Cerebellar cortex (tissue), 1 donor: Measurements from ENCODE around the gene ADGRF1.
"Not testable (repeated sequence)": the region's sequence is repeated elsewhere in the genome, so short reads cannot be mapped to it uniquely, and the experiment has no call there.

Source experiments
- DNase-seq: peaks from one replicate; pipeline ENCODE4 v3.0.0-alpha.2; 2015; ENCODE audit warnings: low spot score

Gene ADGRF1

GRCh38 chr6:47061309-47062300 lies 19.5 kb upstream of the ADGRF1 start:
- DNase-seq, result no peak

GRCh38 chr6:47059216-47059885 lies 17.2 kb upstream of the ADGRF1 start:
- DNase-seq, result no peak

GRCh38 chr6:47057830-47058540 lies 15.9 kb upstream of the ADGRF1 start:
- no peak for DNase-seq

- no peak for DNase-seq
Observed at GRCh38 chr6:47056832-47057231, 14.7 kb upstream of the ADGRF1 start.

GRCh38 chr6:47054302-47054701 lies 12.2 kb upstream of the ADGRF1 start:
- DNase-seq, result not testable (repeated sequence)

- DNase-seq, result no peak
Observed at GRCh38 chr6:47048638-47049037, 6.5 kb upstream of the ADGRF1 start.

- peak; percentile 83 for DNase-seq
Observed at GRCh38 chr6:47047479-47048407, 5.6 kb upstream of the ADGRF1 start.

GRCh38 chr6:47047097-47047478 lies 5.0 kb upstream of the ADGRF1 start:
- no peak for DNase-seq

GRCh38 chr6:47044397-47044796 lies 2.3 kb upstream of the ADGRF1 start:
- no peak for DNase-seq

GRCh38 chr6:47043286-47043685 lies 1.2 kb upstream of the ADGRF1 start:
- no peak for DNase-seq

GRCh38 chr6:47041741-47042140 lies 391 bp downstream of the ADGRF1 start:
- DNase-seq, result peak; percentile 67

- DNase-seq, result peak; percentile 85
Observed at GRCh38 chr6:47034926-47035325, 7.2 kb downstream of the ADGRF1 start.

GRCh38 chr6:47034421-47034820 lies 7.7 kb downstream of the ADGRF1 start:
- peak; percentile 89 for DNase-seq

- no peak for DNase-seq
Observed at GRCh38 chr6:47032974-47033765, 9.0 kb downstream of the ADGRF1 start.

- no peak for DNase-seq
Observed at GRCh38 chr6:47031656-47032055, 10.5 kb downstream of the ADGRF1 start.

GRCh38 chr6:47029865-47030561 lies 12.1 kb downstream of the ADGRF1 start:
- DNase-seq, result no peak

- DNase-seq, result no peak
Observed at GRCh38 chr6:47028835-47029360, 13.2 kb downstream of the ADGRF1 start.

GRCh38 chr6:47027315-47027714 lies 14.8 kb downstream of the ADGRF1 start:
- no peak for DNase-seq

GRCh38 chr6:47026679-47027078 lies 15.5 kb downstream of the ADGRF1 start:
- DNase-seq, result no peak

- no peak for DNase-seq
Observed at GRCh38 chr6:47023573-47023972, 18.6 kb downstream of the ADGRF1 start.
